Measurements from ENCODE around the gene SP140L.

DNA sequence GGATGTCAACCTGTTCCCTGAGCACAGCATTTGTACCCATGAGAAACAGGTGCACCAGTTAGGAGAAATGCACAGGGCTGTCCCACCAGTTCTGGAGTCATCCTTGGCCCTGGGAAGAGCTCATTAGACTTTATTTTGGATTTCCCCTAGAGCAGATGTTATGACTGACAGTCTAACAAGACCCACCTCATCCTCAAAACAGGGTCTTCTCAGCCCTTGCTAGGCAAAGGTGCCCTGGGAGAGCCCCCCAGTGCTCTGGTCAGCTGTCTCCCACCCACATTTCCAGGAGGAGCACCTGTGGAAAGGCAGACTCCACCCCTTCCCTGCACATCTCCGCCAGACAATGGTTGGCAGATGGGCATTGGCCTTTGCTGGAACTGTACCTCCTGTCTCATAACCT is 83.3 kb downstream of the SP140L start:
- TF ChIP-seq, protein P1, sequence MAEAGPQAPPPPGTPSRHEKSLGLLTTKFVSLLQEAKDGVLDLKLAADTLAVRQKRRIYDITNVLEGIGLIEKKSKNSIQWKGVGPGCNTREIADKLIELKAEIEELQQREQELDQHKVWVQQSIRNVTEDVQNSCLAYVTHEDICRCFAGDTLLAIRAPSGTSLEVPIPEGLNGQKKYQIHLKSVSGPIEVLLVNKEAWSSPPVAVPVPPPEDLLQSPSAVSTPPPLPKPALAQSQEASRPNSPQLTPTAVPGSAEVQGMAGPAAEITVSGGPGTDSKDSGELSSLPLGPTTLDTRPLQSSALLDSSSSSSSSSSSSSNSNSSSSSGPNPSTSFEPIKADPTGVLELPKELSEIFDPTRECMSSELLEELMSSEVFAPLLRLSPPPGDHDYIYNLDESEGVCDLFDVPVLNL (IDR thresholded peaks at IDR 0.05; ENCODE audit: low read depth, low read length): no peak
- TF ChIP-seq TCF12 (IDR thresholded peaks at IDR 0.05; ENCODE audit: low read depth, low read length) (no peak), SUPT20H (IDR thresholded peaks at IDR 0.05; ENCODE audit: borderline replicate concordance, control insufficient read depth, low read depth, low read length) (no peak), NBN (IDR thresholded peaks at IDR 0.05) (no peak), NR2C1 (IDR thresholded peaks at IDR 0.05) (no peak), POLR2A (IDR thresholded peaks at IDR 0.05; ENCODE audit: low read depth, low read length) (no peak), CEBPB (IDR thresholded peaks at IDR 0.05; ENCODE audit: borderline replicate concordance in 1 of 2, low read depth in 2 of 2, low read length in 2 of 2) (no peak), CREB1 (IDR thresholded peaks at IDR 0.05; ENCODE audit: low read depth) (no peak), ZZZ3 (IDR thresholded peaks at IDR 0.05; ENCODE audit: control insufficient read depth, insufficient read length, low read depth) (no peak), RUNX3 (IDR thresholded peaks at IDR 0.05; ENCODE audit: low read length) (no peak), NFIC (IDR thresholded peaks at IDR 0.05; ENCODE audit: low read depth, low read length) (no peak)
- TF ChIP-seq, protein P2, sequence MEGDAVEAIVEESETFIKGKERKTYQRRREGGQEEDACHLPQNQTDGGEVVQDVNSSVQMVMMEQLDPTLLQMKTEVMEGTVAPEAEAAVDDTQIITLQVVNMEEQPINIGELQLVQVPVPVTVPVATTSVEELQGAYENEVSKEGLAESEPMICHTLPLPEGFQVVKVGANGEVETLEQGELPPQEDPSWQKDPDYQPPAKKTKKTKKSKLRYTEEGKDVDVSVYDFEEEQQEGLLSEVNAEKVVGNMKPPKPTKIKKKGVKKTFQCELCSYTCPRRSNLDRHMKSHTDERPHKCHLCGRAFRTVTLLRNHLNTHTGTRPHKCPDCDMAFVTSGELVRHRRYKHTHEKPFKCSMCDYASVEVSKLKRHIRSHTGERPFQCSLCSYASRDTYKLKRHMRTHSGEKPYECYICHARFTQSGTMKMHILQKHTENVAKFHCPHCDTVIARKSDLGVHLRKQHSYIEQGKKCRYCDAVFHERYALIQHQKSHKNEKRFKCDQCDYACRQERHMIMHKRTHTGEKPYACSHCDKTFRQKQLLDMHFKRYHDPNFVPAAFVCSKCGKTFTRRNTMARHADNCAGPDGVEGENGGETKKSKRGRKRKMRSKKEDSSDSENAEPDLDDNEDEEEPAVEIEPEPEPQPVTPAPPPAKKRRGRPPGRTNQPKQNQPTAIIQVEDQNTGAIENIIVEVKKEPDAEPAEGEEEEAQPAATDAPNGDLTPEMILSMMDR (IDR thresholded peaks at IDR 0.05 in 2 of 3, conservative IDR thresholded peaks at IDR 0.05 in 1 of 3; ENCODE audit: control insufficient read depth in 2 of 3, extremely low read depth in 1 of 3, insufficient read depth in 1 of 3, low read depth in 3 of 3, low read length in 3 of 3): no peak
- TF ChIP-seq, protein P3, sequence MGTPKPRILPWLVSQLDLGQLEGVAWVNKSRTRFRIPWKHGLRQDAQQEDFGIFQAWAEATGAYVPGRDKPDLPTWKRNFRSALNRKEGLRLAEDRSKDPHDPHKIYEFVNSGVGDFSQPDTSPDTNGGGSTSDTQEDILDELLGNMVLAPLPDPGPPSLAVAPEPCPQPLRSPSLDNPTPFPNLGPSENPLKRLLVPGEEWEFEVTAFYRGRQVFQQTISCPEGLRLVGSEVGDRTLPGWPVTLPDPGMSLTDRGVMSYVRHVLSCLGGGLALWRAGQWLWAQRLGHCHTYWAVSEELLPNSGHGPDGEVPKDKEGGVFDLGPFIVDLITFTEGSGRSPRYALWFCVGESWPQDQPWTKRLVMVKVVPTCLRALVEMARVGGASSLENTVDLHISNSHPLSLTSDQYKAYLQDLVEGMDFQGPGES (IDR thresholded peaks at IDR 0.05): no peak

Measured in GM12878 (cell line).